H9 (cell line): ENCODE data around the gene TRIM2. TPM values are rescaled to one million over a fixed set of nuclear protein-coding genes. Genes with fewer than 3 reads are reported as not detected.

Source experiments
- DNase-seq: peaks from one replicate; pipeline ENCODE4 v3.0.0-alpha.2; 2017
- H2AFZ ChIP-seq: one replicate; pipeline ENCODE4 v1.6.1; 2013; ENCODE audit warnings: mild to moderate bottlenecking, low read length, control low read depth, moderate library complexity
- H2AK5ac ChIP-seq: 2 replicates; pipeline ENCODE4 v1.6.1; 2013; ENCODE audit warnings: low read length, control low read depth, mixed read lengths; ENCODE audit not compliant: insufficient read length
- H2BK120ac ChIP-seq: one replicate; pipeline ENCODE4 v1.6.1; 2013; ENCODE audit warnings: low read depth, mild to moderate bottlenecking, low read length, control low read depth, inconsistent platforms; ENCODE audit not compliant: poor library complexity, severe bottlenecking
- H2BK12ac ChIP-seq: 2 replicates; pipeline ENCODE4 v1.6.1; 2013; ENCODE audit warnings: low read length, control low read depth, mixed read lengths, low read depth; ENCODE audit not compliant: insufficient read length
- H2BK15ac ChIP-seq: 2 replicates; pipeline ENCODE4 v1.6.1; 2013; ENCODE audit warnings: low read depth, low read length, control low read depth
- H2BK20ac ChIP-seq: one replicate; pipeline ENCODE4 v1.6.1; 2013; ENCODE audit warnings: low read depth, mild to moderate bottlenecking, low read length, control low read depth, inconsistent platforms; ENCODE audit not compliant: poor library complexity, severe bottlenecking
- H2BK5ac ChIP-seq: 2 replicates; pipeline ENCODE4 v1.6.1; 2013; ENCODE audit warnings: low read length, control low read depth, mixed read lengths; ENCODE audit not compliant: insufficient read length
- H3K14ac ChIP-seq: 2 replicates; pipeline ENCODE4 v1.6.1; 2013; ENCODE audit warnings: low read length, control low read depth; ENCODE audit not compliant: insufficient read depth
- H3K18ac ChIP-seq: 2 replicates; pipeline ENCODE4 v1.6.1; 2013; ENCODE audit warnings: low read depth, mild to moderate bottlenecking, mixed read lengths, low read length, control low read depth; ENCODE audit not compliant: insufficient read length
- H3K23ac ChIP-seq: 2 replicates; pipeline ENCODE4 v1.6.1; 2013; ENCODE audit warnings: low read length, control low read depth, mixed read lengths, low read depth; ENCODE audit not compliant: insufficient read length
- H3K23me2 ChIP-seq: 2 replicates; pipeline ENCODE4 v1.6.1; 2013; ENCODE audit warnings: low read depth, mild to moderate bottlenecking, mixed read lengths, low read length, control low read depth; ENCODE audit not compliant: insufficient read length, poor library complexity, severe bottlenecking
- H3K27ac ChIP-seq: 2 replicates; pipeline ENCODE4 v1.5.1; 2013; ENCODE audit warnings: low read length, control low read depth, mixed read lengths, low read depth; ENCODE audit not compliant: insufficient read length
- H3K27me3 ChIP-seq: 2 replicates; pipeline ENCODE4 v1.6.1; 2013; ENCODE audit warnings: low read length, control low read depth, inconsistent platforms; ENCODE audit not compliant: insufficient read depth
- H3K4ac ChIP-seq: 2 replicates; pipeline ENCODE4 v1.6.1; 2013; ENCODE audit warnings: low read depth, mild to moderate bottlenecking, control low read depth, inconsistent platforms, low read length, moderate library complexity
- H3K4me1 ChIP-seq: 2 replicates; pipeline ENCODE4 v1.6.1; 2013; ENCODE audit warnings: low read length, control low read depth, inconsistent platforms; ENCODE audit not compliant: insufficient read depth
- H3K4me2 ChIP-seq: 2 replicates; pipeline ENCODE4 v1.6.1; 2013; ENCODE audit warnings: low read length, control low read depth, mixed read lengths; ENCODE audit not compliant: insufficient read length, insufficient read depth
- H3K56ac ChIP-seq: 2 replicates; pipeline ENCODE4 v1.6.1; 2013; ENCODE audit warnings: low read depth, mild to moderate bottlenecking, mixed read lengths, low read length, control low read depth; ENCODE audit not compliant: insufficient read length
- H3K79me1 ChIP-seq: 2 replicates; pipeline ENCODE4 v1.6.1; 2013; ENCODE audit warnings: low read depth, mild to moderate bottlenecking, moderate library complexity, low read length, control low read depth, inconsistent platforms; ENCODE audit not compliant: insufficient read depth, poor library complexity, severe bottlenecking
- H3K79me2 ChIP-seq: 2 replicates; pipeline ENCODE4 v1.6.1; 2013; ENCODE audit warnings: low read length, control low read depth, inconsistent platforms; ENCODE audit not compliant: insufficient read depth
- H3K9ac ChIP-seq: 2 replicates; pipeline ENCODE4 v1.6.1; 2013; ENCODE audit warnings: low read length, control low read depth, mixed read lengths; ENCODE audit not compliant: insufficient read length; ENCODE audit errors: extremely low read depth
- H3K9me3 ChIP-seq: one replicate; pipeline ENCODE4 v1.6.1; 2013; ENCODE audit warnings: low read depth, low read length, inconsistent platforms; ENCODE audit not compliant: control insufficient read depth
- H3T11ph ChIP-seq: one replicate; pipeline ENCODE4 v1.6.1; 2013; ENCODE audit warnings: mild to moderate bottlenecking, low read length, control low read depth, inconsistent platforms
- H4K20me1 ChIP-seq: one replicate; pipeline ENCODE4 v1.6.1; 2013; ENCODE audit not compliant: control insufficient read depth, insufficient read length, insufficient read depth
- H4K5ac ChIP-seq: 2 replicates; pipeline ENCODE4 v1.6.1; 2013; ENCODE audit warnings: low read depth, mild to moderate bottlenecking, mixed read lengths, low read length, control low read depth; ENCODE audit not compliant: insufficient read length
- H4K8ac ChIP-seq: replicated peaks from 2 replicates; pipeline ENCODE4 v1.6.1; 2013; ENCODE audit warnings: low read length, control low read depth, mixed read lengths, low read depth; ENCODE audit not compliant: insufficient read length
- H4K91ac ChIP-seq: 2 replicates; pipeline ENCODE4 v1.6.1; 2013; ENCODE audit warnings: low read depth, mild to moderate bottlenecking, moderate library complexity, mixed read lengths, low read length, control low read depth; ENCODE audit not compliant: insufficient read length
- H3K27ac Mint-ChIP-seq, 3 experiments: 2 replicates in 2 of 3; 3 replicates in 1 of 3; pipeline ENCODE4 v1.8.0; 2020 to 2021; ENCODE audit warnings: mixed read lengths in 3 of 3, mild to moderate bottlenecking in 1 of 3, moderate library complexity in 1 of 3
- H3K27me3 Mint-ChIP-seq: 2 replicates; pipeline ENCODE4 v1.8.0; 2021; ENCODE audit warnings: low read depth, mild to moderate bottlenecking, moderate library complexity, mixed read lengths
- H3K36me3 Mint-ChIP-seq, 3 experiments: 2 replicates in 2 of 3; 3 replicates in 1 of 3; pipeline ENCODE4 v1.8.0; 2020 to 2021; ENCODE audit warnings: low read depth in 3 of 3, mixed read lengths in 3 of 3; ENCODE audit not compliant: insufficient read depth in 1 of 3
- H3K4me1 Mint-ChIP-seq, 2 experiments: 2 replicates each; pipeline ENCODE4 v1.8.0; 2020; ENCODE audit warnings: mixed read lengths in 2 of 2
- H3K4me3 Mint-ChIP-seq, 2 experiments: 2 replicates in 1 of 2; 3 replicates in 1 of 2; pipeline ENCODE4 v1.8.0; 2020 to 2021; ENCODE audit warnings: mild to moderate bottlenecking in 2 of 2, mixed read lengths in 2 of 2, moderate library complexity in 1 of 2
- H3K9me3 Mint-ChIP-seq, 2 experiments: 2 replicates in 1 of 2; 3 replicates in 1 of 2; pipeline ENCODE4 v1.8.0; 2020; ENCODE audit warnings: mild to moderate bottlenecking in 2 of 2, mixed read lengths in 2 of 2, moderate library complexity in 1 of 2
- WGBS: extraction: QIAGEN DNeasy Blood & Tissue Kit; methylation state at CpG from one replicate; pipeline ENCODE4 v1.1.7; 2013; ENCODE audit warnings: missing lambda C conversion rate, low lambda C conversion rate, mixed read lengths; ENCODE audit not compliant: insufficient read length; ENCODE audit errors: extremely low coverage; 5-methylcytosine and 5-hydroxymethylcytosine counted together
- total RNA-seq: library from RNA; stranded (reverse); gene quantifications from 2 replicates; pipeline ENCODE4 v1.2.1, GENCODE V29; 2021
- TF ChIP-seq, protein P1 (sequence below): fragments of 200-600 bp; sonication (generic); conservative IDR thresholded peaks from 3 replicates; pipeline ENCODE4 v1.8.0; 2021; ENCODE audit warnings: antibody characterized with exemption, mild to moderate bottlenecking

Gene TRIM2
- total RNA-seq, 1 experiment from 2014 or later, result 28.9 TPM

DNA sequence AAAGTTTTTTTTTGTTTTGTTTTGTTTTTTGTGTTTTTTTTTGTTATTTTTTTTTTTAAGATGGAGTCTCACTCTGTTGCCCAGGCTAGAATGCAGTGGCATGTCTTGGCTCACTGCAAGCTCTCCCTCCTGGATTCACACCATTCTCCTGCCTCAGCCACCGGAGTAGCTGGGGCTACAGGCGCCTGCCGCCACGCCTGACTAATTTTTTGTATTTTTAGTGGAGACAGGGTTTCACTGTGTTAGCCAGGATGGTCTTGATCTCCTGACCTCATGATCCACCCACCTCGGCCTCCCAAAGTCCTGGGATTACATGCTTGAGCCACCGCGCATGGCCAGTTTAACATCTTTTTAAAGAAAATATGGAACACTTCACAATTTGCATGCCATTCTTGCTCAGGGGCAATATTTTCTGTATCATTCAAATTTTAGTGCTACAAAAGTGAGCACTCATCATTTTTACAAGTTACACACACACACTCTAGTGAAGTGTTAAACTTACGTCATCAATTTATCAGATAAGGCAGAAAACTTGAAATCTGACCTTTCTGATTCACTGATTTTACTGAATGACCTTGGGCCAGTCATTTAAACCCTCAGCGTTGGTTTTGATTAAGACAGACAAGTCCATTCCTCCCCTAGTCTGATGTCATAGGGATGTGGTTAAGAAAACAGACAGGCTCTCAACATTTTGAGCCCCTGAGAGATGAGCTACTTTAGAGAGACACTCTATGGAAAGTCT is 61.2 kb downstream of the TRIM2 start:
- no peaks in the 10 kb centered on the region; the same call in 1 of the 2 replicates for H3K27me3 Mint-ChIP-seq
- Histone ChIP-seq H3K4ac (no peak overlapping the region), H2BK15ac (no peak overlapping the region), H2BK120ac (no peak overlapping the region), H3K9me3 (no peaks in the 10 kb centered on the region), H3K23ac (no peak overlapping the region), H3K27ac (no peak overlapping the region), H3K79me1 (peaks cover 3% of the 10 kb centered on the region), H4K20me1 (no peaks in the 10 kb centered on the region), H3K56ac (no peak overlapping the region), H3K79me2 (peaks cover 3% of the 10 kb centered on the region; the same call in 1 of the 2 replicates), H3K23me2 (no peaks in the 10 kb centered on the region), H4K5ac (no peak overlapping the region), H2BK5ac (no peak overlapping the region), H3T11ph (no peak overlapping the region), H2BK12ac (no peak overlapping the region), H3K4me2 (no peak overlapping the region), H3K14ac (no peak overlapping the region), H3K18ac (no peak overlapping the region), H2AFZ (no peak overlapping the region), H2AK5ac (no peak overlapping the region), H2BK20ac (no peak overlapping the region), H3K9ac (no peak overlapping the region), H4K91ac (no peak overlapping the region), H4K8ac (no peak overlapping the region), H3K4me1 (peaks cover 7% of the 10 kb centered on the region; the same call in 1 of the 2 replicates), H3K27me3 (no peaks in the 10 kb centered on the region)
- H3K4me1 Mint-ChIP-seq, result peaks cover 52 to 57% of the 10 kb centered on the region in 2 experiments
- no CpG with 5 or more reads among the region's 9 CpGs for WGBS
- no peak overlapping the region for H3K4me3 Mint-ChIP-seq
- peak overlapping the region in 1 of 3 experiments; percentile 74; a peak in 2 of 7 replicates for H3K27ac Mint-ChIP-seq
- TF ChIP-seq, protein P1, sequence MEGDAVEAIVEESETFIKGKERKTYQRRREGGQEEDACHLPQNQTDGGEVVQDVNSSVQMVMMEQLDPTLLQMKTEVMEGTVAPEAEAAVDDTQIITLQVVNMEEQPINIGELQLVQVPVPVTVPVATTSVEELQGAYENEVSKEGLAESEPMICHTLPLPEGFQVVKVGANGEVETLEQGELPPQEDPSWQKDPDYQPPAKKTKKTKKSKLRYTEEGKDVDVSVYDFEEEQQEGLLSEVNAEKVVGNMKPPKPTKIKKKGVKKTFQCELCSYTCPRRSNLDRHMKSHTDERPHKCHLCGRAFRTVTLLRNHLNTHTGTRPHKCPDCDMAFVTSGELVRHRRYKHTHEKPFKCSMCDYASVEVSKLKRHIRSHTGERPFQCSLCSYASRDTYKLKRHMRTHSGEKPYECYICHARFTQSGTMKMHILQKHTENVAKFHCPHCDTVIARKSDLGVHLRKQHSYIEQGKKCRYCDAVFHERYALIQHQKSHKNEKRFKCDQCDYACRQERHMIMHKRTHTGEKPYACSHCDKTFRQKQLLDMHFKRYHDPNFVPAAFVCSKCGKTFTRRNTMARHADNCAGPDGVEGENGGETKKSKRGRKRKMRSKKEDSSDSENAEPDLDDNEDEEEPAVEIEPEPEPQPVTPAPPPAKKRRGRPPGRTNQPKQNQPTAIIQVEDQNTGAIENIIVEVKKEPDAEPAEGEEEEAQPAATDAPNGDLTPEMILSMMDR, result no peak
- DNase-seq, result no peak
- H3K36me3 Mint-ChIP-seq, result peaks cover 8 to 27% (median 24%) of the 10 kb centered on the region in 3 experiments
- peaks cover 5 to 7% of the 10 kb centered on the region in 2 experiments; a peak in 3 of 5 replicates for H3K9me3 Mint-ChIP-seq
